ENCODE results near the gene TPM3.
"Not testable (repeated sequence)": the region's sequence is repeated elsewhere in the genome, so short reads cannot be mapped to it uniquely, and the experiment has no call there.

The TPM3 gene

GRCh38 chr1:154191990-154192461, at the start of gene TPM3:
TSS of gene TPM3 (minus strand) at chr1:154192100. CDS start at chr1:154192018, 82 bp downstream.
- DNase-seq (ENCODE audit: low read depth in 1 of 2, low spot score in 1 of 2), result no peak

- DNase-seq (ENCODE audit: low read depth in 1 of 2, low spot score in 1 of 2), result no peak
These were observed 48.5 kb upstream of the TPM3 start for GRCh38 chr1:154240294-154240833.

DNA sequence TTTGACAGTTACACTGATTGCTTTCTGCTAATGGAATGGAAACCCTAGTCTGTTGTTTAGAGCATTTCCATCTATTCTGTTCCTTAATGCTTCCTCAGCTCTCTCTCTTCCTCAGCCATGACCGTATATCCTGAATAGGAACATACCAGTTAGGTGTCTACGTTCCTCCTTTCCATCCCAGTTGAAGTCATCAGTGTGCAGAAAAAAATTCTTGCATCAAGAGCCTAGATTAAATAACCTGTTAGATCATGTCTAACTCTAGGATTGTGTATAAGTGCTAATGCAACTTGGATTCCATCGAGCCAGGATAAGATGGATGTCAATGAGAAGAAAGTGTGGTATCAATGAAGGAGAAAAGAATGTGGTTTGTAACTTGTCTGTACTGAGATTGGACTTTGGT, 47.6 kb upstream of the TPM3 start:
- no peak for DNase-seq (ENCODE audit: low read depth in 1 of 2, low spot score in 1 of 2)

- no peak for DNase-seq (ENCODE audit: low read depth in 1 of 2, low spot score in 1 of 2)
These were observed 46.1 kb upstream of the TPM3 start for GRCh38 chr1:154237880-154238506.

- no peak for DNase-seq (ENCODE audit: low read depth in 1 of 2, low spot score in 1 of 2)
These were observed 45.5 kb upstream of the TPM3 start for GRCh38 chr1:154237435-154237834.

DNA sequence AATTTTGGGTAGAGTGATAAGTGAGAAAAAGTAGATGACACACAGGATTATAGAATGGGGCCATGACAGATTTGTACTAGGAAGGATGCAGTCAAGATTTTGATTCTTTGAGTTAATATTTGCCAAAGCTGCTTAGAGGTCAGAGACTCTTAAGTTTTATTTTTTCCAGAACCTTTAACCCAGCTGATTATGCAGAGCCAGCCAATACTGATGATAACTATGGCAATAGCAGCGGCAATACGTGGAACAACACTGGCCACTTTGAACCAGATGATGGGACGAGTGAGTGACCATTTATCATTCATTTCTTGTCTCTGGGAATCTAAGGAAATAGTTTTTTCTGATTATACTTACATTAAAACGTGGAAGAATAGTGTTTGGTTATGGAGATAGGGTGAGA, 45.0 kb upstream of the TPM3 start:
- no peak for DNase-seq (ENCODE audit: low read depth in 1 of 2, low spot score in 1 of 2)

DNA sequence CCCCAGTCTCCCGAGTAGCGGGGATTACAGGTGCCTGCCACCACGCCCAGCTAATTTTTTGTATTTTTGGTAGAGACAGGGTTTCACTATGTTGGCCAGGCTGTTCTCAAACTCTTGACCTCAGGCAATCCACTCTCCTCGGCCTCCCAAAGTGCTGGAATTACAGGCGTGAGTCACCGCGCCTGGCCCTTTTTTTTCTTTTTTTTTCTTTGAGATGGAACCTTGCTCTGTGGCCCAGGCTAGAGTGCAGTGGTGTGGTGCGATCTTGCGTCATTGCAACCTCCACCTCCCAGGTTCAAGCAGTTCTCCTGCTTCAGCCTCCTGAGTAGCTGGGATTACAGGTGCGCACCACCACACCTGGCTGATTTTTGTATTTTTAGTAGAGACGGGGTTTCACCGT, 41.2 kb upstream of the TPM3 start:
- DNase-seq (ENCODE audit: low read depth in 1 of 2, low spot score in 1 of 2), result not testable (repeated sequence)

GRCh38 chr1:154231112-154231511, 39.2 kb upstream of the TPM3 start:
- not testable (repeated sequence) for DNase-seq (ENCODE audit: low read depth in 1 of 2, low spot score in 1 of 2)

- DNase-seq (ENCODE audit: low read depth in 1 of 2, low spot score in 1 of 2), result no peak
These were observed 33.5 kb upstream of the TPM3 start for GRCh38 chr1:154225370-154225769.

DNA sequence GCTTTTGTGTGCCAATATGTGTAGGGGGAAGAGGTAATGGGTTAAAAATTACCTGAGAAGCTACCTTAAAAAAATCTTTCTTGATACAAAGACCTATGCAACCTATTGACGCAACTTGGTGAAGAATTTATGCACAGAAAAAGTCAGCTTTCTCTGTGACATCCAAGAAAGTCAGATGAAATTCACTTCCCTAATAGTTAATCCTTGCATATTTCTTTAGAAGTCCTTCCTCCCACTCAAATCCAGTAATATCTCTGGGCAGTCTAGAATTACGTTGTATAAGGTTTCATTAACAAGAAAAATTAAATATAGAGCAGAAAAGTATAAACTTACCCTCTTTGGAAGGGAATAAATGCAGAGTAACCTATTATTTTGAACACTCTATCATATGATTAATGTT, 31.7 kb upstream of the TPM3 start:
- DNase-seq (ENCODE audit: low read depth in 1 of 2, low spot score in 1 of 2), result no peak

DNA sequence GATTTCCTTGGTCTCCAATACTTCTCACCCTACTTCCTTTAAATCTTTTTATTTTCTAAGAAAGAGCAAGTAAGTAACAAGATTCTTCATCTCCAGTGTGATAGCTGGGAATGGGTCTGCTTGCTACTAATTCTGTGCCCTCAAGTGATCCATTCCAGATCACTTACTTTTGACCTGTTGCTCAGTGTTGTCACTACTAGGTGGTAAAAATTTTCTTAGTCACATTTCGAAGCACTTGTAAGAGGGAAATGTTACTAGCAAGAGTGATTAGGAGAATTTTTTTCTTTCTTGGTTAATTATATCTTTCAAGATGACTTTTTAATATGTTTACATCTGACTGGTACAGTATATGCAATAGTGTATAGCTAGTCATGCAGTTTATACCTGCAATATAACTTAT, 31.0 kb upstream of the TPM3 start:
- no peak for DNase-seq (ENCODE audit: low read depth in 1 of 2, low spot score in 1 of 2)

GRCh38 chr1:154222518-154222917, 30.6 kb upstream of the TPM3 start:
- no peak for DNase-seq (ENCODE audit: low read depth in 1 of 2, low spot score in 1 of 2)

DNA sequence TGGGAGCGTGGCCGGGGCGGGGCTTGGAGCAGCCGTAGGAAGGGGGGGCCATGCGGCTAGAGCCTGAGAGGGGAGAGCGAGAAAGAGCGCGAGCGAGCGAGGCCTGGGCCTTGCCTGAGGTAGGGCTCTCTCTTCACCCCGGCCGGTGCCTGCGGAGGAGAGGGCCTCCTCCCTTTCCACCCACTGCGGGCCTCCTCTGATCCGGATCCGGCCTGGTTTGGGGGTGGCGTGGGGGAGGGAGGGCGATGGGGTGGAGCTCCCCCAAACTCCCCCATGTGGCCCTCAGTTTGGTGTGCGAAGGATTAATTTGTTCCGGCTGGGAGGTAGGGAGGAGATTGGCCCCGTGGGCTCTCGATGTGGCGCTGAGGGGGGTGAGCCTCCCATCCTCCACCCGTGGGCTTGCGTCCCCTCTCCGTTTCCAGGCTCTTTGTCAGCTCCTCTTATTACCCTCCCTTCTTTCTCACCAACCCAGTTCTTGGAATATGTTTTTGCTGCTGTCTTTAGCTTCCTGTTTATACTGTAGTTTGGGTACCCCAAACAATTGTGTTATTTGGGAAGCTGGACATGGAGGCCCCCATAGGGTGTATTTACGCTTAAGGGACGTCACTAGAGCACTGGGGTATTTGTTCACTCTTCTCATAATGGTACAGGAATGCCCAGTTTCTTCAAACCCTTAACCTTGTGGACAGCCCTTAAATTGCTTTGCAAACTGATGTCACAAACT, 29.5 kb upstream of the TPM3 start:
- DNase-seq (ENCODE audit: low read depth in 1 of 2, low spot score in 1 of 2), result peak; percentile 51 to 55

- no peak for DNase-seq (ENCODE audit: low read depth in 1 of 2, low spot score in 1 of 2)
These were observed 29.0 kb upstream of the TPM3 start for GRCh38 chr1:154220970-154221277.

GRCh38 chr1:154220071-154220969, 28.4 kb upstream of the TPM3 start, which contains the start of gene UBAP2L:
TSS of gene UBAP2L (plus strand) at chr1:154220955. CDS start at chr1:154225124, 4,169 bp downstream.
- DNase-seq (ENCODE audit: low read depth in 1 of 2, low spot score in 1 of 2), result peak; percentile 94 to 98

DNA sequence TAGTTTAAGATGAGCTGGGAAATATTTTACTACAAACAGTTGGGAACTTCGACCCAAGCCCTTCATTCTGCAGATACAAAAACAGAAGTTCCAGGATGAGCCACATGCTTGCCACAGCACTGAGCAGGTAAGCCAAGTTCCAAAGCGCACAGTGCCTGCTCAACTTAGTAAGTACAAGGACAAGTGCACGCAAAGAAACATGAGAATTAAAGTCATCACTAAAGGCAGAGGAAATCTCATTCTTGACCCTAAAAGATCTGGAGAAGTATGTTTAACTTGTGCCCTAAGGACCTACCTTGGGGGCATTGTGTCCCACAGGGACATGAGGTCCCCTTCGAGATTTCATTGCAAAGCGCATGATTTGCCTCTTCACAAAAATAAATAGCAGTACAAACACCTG, 27.6 kb upstream of the TPM3 start:
- no peak for DNase-seq (ENCODE audit: low read depth in 1 of 2, low spot score in 1 of 2)

GRCh38 chr1:154218545-154218944, 26.6 kb upstream of the TPM3 start:
- DNase-seq (ENCODE audit: low read depth in 1 of 2, low spot score in 1 of 2), result no peak

- DNase-seq (ENCODE audit: low read depth in 1 of 2, low spot score in 1 of 2), result peak in 1 of 2 donors; percentile 17
These were observed 21.4 kb upstream of the TPM3 start for GRCh38 chr1:154213274-154213673.

DNA sequence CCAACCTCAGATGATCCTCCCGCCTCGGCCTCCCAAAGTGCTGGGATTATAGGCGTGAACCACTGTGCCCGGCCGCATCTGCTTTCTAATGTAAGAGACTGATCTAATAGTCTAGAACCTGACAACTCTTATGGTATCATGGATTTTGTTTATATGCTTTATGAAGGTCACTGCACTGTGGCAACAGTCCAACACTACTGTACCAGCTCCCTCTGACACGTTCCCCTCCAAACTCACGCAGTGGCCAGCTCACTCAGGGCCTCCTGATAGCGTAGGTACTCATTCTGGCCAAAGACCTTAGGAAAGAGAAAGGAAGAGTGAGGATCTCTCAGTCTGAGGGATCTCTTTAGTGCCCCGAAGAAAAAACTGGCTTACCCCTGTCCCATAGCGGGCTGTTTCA, 20.2 kb upstream of the TPM3 start:
- no peak for DNase-seq (ENCODE audit: low read depth in 1 of 2, low spot score in 1 of 2)

GRCh38 chr1:154208677-154209388, 16.9 kb upstream of the TPM3 start:
- DNase-seq (ENCODE audit: low read depth in 1 of 2, low spot score in 1 of 2), result no peak

- DNase-seq (ENCODE audit: low read depth in 1 of 2, low spot score in 1 of 2), result no peak
These were observed 15.4 kb upstream of the TPM3 start for GRCh38 chr1:154207262-154207661.
